ENCODE results near the gene HOXB5. TPM values are rescaled to one million over a fixed set of nuclear protein-coding genes. Genes with fewer than 3 reads are reported as not detected.

Gene HOXB5
- total RNA-seq, 2 experiments from 2014 or later, result 0.16 TPM; not detected in 1

DNA sequence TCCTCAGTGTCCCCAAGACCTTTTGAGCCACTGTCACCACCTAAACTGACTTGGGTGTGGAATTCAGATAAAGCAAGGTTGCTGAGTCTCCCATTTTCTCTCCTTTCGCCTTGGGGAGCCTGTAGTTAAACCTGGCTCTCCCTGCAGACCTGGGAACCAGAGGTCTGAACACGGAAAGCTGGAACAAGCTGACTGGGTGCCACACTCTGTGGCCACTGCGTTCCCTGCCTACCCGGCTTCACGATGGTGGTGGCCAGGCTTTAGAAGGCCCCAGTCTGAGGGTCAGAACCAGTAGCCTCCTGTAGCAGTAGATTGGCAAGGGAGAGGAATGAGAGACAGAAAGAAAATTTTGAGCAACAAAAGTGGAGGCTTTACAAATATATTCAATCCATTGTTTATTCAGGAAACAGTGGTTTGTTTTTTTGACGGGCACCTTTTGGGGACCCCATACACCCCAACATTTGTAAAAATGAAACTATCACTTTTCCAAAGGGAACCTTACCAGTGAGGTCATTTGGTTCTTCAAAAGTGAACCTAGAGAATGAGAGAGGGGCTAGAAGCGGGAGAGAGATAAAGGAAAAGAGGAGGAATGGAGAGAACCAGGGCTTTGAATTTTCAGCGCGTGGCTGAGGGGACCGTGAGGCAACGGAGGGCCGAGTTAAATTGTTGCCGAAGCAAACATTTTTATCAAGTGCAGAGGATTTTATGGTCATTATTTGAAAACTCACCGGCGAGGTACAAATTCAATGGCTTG, 23.3 kb upstream of the HOXB5 start:
- DNase-seq, result no peak
- no peaks in the 10 kb centered on the region for H3K9me3 Mint-ChIP-seq (ENCODE audit: low read depth)
- H3K4me1 Mint-ChIP-seq, result peaks cover 43% of the 10 kb centered on the region

DNA sequence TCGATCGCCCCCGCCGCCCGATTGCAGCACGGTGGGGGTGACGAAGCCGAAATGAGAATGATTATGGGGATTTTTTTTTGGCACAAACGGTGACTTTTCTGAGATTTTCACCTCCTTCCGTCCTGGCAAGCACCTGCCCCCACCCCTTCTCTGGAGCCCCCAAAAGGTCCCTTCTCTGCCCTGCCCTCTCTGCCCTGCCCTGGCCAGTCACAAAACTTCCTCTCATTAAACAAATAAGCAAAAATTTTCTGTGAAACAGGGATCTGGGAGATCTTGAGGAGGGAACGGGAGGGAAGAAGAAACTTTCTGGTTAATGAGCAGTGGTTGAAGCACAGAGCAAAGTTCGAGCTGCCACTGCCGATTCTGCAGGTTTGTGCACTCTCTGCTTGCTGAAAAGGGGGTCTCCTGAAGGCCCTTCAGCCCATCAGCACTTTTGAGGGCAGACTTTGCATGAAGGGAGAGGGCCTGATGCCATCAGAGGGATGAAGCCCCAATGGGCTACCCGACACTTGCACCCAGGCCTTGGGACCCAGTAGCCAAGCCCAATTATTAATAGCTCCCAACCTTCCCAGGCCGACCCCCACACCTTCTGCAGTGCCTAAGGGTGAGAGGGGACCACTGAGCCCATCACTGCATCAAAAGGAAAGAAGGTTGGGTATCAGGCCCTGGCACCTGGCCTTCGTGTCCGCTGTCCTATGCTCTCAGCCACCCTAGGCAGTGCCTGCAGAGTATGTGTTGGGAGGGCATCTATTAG, 22.6 kb upstream of the HOXB5 start:
- Mint-ChIP-seq H3K4me3 (no peak overlapping the region), H3K9me3 (ENCODE audit: low read depth) (no peaks in the 10 kb centered on the region), H3K27me3 (peaks cover 89% of the 10 kb centered on the region), H3K27ac (no peak overlapping the region), H3K36me3 (peaks cover 2% of the 10 kb centered on the region), H3K4me1 (peaks cover 49% of the 10 kb centered on the region)
- CTCF ChIA-PET, result interaction anchor here (0.8 to 1.6 kb wide), 7 partner anchors 8 to 590 kb away, joined by 3 to 4 read pairs (median 3); no protein-coding TSS in a partner anchor
- DNase-seq (no peak), ATAC-seq (no peak)

More for the DNA sequence above, 23.3 kb upstream of the HOXB5 start:
- ATAC-seq, result no peak
- Mint-ChIP-seq H3K27me3 (peaks cover 91% of the 10 kb centered on the region), H3K36me3 (peaks cover 2% of the 10 kb centered on the region), H3K27ac (peak overlapping the region; percentile 6), H3K4me3 (no peak overlapping the region)
- CTCF ChIA-PET, result interaction anchor here (0.9 to 11.2 kb wide), 14 partner anchors 10 to 774 kb away, joined by 3 to 190 read pairs (median 4); partner anchors contain the start of genes HOXB9 and SNX11

GRCh38 chr17:48615047-48615962, 21.7 kb upstream of the HOXB5 start, which contains the start of gene HOXB8:
TSS of gene HOXB8 (minus strand) at chr17:48615292. CDS start at chr17:48614704, 588 bp downstream.
- peaks cover 2% of the 10 kb centered on the region for H3K36me3 Mint-ChIP-seq
- DNase-seq (no peak), ATAC-seq (no peak)
- peak within 1 kb of the TSS; percentile 15 for H3K4me3 Mint-ChIP-seq
- peak within 1 kb of the TSS; percentile 63 for H3K27ac Mint-ChIP-seq
- H3K27me3 Mint-ChIP-seq, result peaks cover 86% of the 10 kb centered on the region
- CTCF ChIA-PET, result interaction anchor here (0.8 to 2.9 kb wide), 11 partner anchors 9 to 590 kb away, joined by 3 to 21 read pairs (median 3); no protein-coding TSS in a partner anchor
- H3K4me1 Mint-ChIP-seq, result peaks cover 55% of the 10 kb centered on the region
- no peaks in the 10 kb centered on the region for H3K9me3 Mint-ChIP-seq (ENCODE audit: low read depth)

- H3K27ac Mint-ChIP-seq, result peak overlapping the region; percentile 49
- CTCF ChIA-PET, result interaction anchor here (0.6 to 2.9 kb wide), 12 partner anchors 8 to 549 kb away, joined by 3 to 23 read pairs (median 3); partner anchors contain the start of gene HOXB9
- peaks cover 2% of the 10 kb centered on the region for H3K36me3 Mint-ChIP-seq
- peak overlapping the region; percentile 15 for H3K4me3 Mint-ChIP-seq
- peaks cover 83% of the 10 kb centered on the region for H3K27me3 Mint-ChIP-seq
- peaks cover 51% of the 10 kb centered on the region for H3K4me1 Mint-ChIP-seq
- ATAC-seq (no peak), DNase-seq (no peak)
- H3K9me3 Mint-ChIP-seq (ENCODE audit: low read depth), result no peaks in the 10 kb centered on the region
These were observed 20.5 kb upstream of the HOXB5 start for GRCh38 chr17:48613862-48614694.

DNA sequence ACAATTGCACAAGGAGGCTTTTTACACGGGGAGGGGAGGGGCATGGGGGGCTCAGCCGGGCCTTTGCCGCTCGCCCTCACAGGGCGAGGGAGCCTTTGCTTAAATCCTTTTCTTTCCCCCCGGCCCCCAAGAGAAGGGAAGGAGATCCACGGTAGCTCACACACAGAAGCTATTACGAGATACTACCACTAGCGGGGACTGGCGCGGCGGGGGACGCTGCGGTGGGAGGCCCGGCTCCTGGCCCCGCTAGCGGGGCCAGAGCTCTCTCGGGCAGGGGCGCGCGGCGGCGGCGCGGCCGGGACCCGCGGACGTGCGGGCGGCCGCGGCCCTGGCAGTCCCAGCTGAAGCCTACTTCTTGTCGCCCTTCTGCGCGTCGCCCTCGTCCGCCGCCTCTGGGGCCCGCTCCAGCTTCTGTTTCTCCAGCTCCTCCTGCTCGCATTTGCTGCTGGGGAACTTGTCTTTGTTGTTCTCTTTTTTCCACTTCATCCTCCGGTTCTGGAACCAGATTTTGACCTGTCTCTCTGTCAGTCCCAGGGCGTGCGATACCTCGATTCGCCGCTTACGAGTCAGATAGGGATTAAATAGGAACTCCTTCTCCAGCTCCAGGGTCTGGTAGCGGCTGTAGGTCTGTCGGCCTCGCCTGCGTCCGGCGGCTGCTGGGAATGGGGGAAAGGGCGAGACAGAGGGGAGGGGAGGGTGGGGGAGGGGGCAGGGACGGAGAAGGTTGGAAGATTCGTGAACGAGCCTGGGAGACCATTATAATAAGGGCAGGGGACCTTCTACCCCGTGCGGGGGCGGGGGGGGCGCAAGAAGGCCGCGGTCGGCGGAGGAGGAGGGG, 19.5 kb upstream of the HOXB5 start:
- H3K27me3 Mint-ChIP-seq, result peaks cover 81% of the 10 kb centered on the region
- peaks cover 2% of the 10 kb centered on the region for H3K36me3 Mint-ChIP-seq
- CTCF ChIA-PET, result interaction anchor here (0.5 to 2.9 kb wide), 15 partner anchors 9 to 534 kb away, joined by 3 to 23 read pairs (median 3); partner anchors contain the start of gene HOXB9
- ATAC-seq, result peak; percentile 68
- H3K4me1 Mint-ChIP-seq, result peaks cover 42% of the 10 kb centered on the region
- no peak for DNase-seq
- H3K4me3 Mint-ChIP-seq, result peak overlapping the region; percentile 76
- peak overlapping the region; percentile 72 for H3K27ac Mint-ChIP-seq
- H3K9me3 Mint-ChIP-seq (ENCODE audit: low read depth), result no peaks in the 10 kb centered on the region

GRCh38 chr17:48612456-48612853, 18.9 kb upstream of the HOXB5 start:
- Mint-ChIP-seq H3K36me3 (peaks cover 2% of the 10 kb centered on the region), H3K4me1 (peaks cover 42% of the 10 kb centered on the region), H3K27ac (peak overlapping the region; percentile 72), H3K27me3 (peaks cover 81% of the 10 kb centered on the region), H3K4me3 (peak overlapping the region; percentile 76), H3K9me3 (ENCODE audit: low read depth) (no peaks in the 10 kb centered on the region)
- ATAC-seq (no peak), DNase-seq (no peak)
- CTCF ChIA-PET, result interaction anchor here (0.7 to 2.9 kb wide), 13 partner anchors 9 to 533 kb away, joined by 3 to 23 read pairs (median 4); partner anchors contain the start of gene HOXB9

DNA sequence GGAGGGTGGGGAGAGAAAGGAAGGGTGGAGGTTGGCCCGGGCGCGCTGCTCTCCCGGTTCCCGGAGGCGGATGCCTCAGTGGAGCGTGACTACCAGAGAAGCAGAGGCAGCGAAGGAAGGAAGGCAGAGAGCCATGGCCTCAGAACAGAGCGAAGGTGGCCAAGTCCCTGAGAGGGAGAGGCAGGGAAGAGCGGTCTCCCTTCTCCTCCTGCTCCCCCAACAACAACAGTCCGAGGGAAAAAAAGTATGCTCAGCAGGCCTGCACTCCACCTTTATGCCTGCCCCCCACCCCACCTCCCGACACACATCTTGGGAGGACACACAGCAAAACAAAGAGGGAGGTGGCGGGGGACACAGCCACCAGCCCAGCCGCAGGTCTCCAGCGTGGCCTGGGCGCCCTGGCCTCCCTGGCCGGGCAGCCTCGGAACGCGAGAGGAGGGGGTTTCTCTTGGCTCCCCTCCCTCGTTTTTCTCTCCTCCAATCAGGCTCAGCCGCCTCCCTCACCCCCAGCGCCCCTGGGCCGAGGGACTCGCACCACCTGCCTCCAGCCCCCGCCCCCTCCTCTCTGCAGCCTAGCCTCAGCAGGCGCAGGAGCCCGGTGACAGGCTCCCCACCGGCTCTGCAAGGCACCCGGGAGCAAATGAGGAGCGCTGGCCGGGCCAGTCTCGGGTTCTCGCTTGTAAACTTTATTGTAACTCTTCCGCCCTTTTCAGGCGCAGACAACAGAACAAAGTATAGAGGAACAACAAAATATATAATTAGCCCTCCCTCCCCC, 18.3 kb upstream of the HOXB5 start:
- Mint-ChIP-seq H3K27ac (no peak overlapping the region), H3K4me1 (peaks cover 36% of the 10 kb centered on the region), H3K36me3 (peaks cover 2% of the 10 kb centered on the region), H3K9me3 (ENCODE audit: low read depth) (no peaks in the 10 kb centered on the region), H3K4me3 (peak overlapping the region; percentile 81), H3K27me3 (peaks cover 81% of the 10 kb centered on the region)
- ATAC-seq (peak; percentile 26), DNase-seq (no peak)
- CTCF ChIA-PET, result interaction anchor here (2.7 to 2.9 kb wide), 2 partner anchors 13 to 24 kb away, joined by 21 to 23 read pairs; partner anchors contain the start of gene HOXB9

DNA sequence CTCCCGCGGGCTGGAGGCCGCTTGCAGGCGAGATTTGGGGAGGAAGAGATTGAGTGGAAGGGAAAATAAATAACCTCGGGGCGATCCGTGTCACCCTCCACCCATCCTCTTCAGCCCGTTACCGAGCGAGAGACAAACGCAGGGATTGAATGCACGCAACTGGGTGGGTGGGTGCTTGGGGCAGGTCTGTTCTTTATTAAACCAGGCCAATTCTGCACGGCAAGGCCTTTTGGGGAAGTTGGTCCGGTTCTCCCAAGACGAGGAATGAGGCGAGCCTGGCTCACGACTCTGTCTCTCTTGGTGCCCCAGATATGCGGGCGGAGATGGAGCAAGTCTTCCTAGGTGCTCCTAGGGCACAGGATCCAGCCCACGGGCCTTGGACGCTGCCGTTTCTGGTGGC, 17.6 kb upstream of the HOXB5 start:
- Mint-ChIP-seq H3K36me3 (peaks cover 2% of the 10 kb centered on the region), H3K9me3 (ENCODE audit: low read depth) (no peaks in the 10 kb centered on the region), H3K27me3 (peaks cover 81% of the 10 kb centered on the region), H3K4me1 (peaks cover 35% of the 10 kb centered on the region), H3K27ac (peak overlapping the region; percentile 22), H3K4me3 (peak overlapping the region; percentile 81)
- CTCF ChIA-PET, result no interaction called here
- DNase-seq (no peak), ATAC-seq (peak; percentile 7)

GRCh38 chr17:48610282-48611211, 17.0 kb upstream of the HOXB5 start, which contains the start of gene HOXB7:
TSS of gene HOXB7 (minus strand) at chr17:48611017. CDS start at chr17:48610918, 99 bp downstream.
- H3K9me3 Mint-ChIP-seq (ENCODE audit: low read depth), result no peaks in the 10 kb centered on the region
- peak within 1 kb of the TSS; percentile 22 for H3K27ac Mint-ChIP-seq
- peak; percentile 81 for DNase-seq
- H3K36me3 Mint-ChIP-seq, result peaks cover 2% of the 10 kb centered on the region
- H3K4me1 Mint-ChIP-seq, result peaks cover 35% of the 10 kb centered on the region
- H3K27me3 Mint-ChIP-seq, result peaks cover 79% of the 10 kb centered on the region
- H3K4me3 Mint-ChIP-seq, result peak within 1 kb of the TSS; percentile 81
- CTCF ChIA-PET, result interaction anchor here (0.6 to 4.8 kb wide), 12 partner anchors 9 to 640 kb away, joined by 3 to 40 read pairs (median 3); partner anchors contain the start of genes CDK5RAP3 and HOXB5
- ATAC-seq, result peak; percentile 54

Data from activated CD8-positive, alpha-beta memory T cell treated with anti-CD3 and anti-CD28 coated beads, Interleukin-2, amount 10 ng/mL, durations not matched to agents 7 days and 5 days (primary cell).